Measurements from ENCODE around the gene DEPP1.

DEPP1 gene

DNA sequence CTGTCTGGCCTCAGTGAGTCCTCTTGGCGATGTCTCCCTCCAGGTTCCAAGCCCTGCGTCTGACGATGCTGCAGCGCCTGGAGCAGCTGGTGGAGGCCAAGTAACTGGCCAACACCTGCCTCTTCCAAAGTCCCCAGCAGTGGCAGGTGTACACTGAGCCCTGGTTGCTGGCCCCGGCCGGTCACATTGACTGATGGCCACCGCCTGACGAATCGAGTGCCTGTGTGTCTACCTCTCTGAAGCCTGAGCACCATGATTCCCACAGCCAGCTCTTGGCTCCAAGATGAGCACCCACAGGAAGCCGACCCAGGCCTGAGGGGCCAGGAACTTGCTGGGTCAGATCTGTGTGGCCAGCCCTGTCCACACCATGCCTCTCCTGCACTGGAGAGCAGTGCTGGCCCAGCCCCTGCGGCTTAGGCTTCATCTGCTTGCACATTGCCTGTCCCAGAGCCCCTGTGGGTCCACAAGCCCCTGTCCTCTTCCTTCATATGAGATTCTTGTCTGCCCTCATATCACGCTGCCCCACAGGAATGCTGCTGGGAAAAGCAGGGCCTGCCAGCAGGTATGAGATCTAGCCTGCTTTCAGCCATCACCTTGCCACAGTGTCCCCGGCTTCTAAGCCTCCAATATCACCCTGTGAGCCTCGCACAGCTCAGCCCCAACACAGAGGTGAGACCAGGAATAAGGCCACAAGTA, 14.8 kb upstream of the DEPP1 start:
- no peak for DNase-seq

GRCh38 chr10:44992732-44993225, 14.2 kb upstream of the DEPP1 start:
- no peak for DNase-seq

DNA sequence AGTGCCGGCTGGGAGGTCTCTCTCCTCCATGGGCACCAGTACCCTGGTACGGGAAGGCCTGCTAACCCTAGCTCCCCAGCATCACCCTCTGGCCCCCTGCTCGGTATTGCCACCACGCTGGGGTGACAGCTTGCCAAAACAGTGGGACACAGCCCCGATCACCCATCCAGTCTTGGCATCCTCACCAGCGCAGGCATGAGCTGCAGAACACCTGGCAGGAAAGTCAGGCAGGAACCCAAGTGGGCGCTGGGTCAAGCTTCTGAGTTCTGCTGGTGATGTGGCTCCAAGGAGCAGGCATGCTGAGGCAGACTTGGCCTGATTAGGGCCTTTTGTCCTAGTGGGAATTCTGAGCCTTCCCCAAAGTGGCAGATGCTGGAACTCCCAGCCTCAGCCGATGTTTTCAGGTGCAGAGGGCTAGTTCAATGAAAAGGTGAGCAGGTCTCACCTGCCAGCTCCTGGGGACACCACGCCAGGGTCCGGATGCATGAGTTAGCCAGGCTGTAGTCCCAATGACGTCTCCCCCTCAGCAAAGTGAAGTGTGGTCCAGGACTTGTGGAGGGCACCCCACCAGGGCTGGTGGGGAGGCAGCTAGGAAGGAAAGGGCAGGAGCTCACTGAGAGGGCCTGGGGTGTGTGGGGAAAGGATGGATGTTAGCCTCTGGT, 13.6 kb upstream of the DEPP1 start:
- DNase-seq = no peak

- DNase-seq = no peak
These were observed 13.0 kb upstream of the DEPP1 start for GRCh38 chr10:44991571-44991970.

GRCh38 chr10:44990965-44991364, 12.4 kb upstream of the DEPP1 start:
- no peak for DNase-seq

DNA sequence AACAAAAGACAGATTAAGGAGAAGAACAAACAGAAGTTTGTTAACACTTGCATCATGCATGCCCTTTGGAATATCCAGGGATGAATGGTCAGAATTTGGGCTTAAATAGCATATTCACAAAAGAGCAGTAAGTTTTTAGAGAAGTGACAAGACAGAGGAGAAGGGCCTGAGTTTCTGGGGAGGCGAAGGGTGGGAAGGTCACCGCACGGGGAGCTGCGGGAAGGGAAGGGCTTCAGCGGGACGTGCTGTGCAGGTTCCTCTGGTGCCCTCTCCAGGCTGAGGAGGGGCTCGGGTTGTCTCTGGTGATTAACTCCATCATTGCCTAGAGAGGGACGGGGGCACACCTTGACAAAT, 11.7 kb upstream of the DEPP1 start:
- DNase-seq = no peak

DNA sequence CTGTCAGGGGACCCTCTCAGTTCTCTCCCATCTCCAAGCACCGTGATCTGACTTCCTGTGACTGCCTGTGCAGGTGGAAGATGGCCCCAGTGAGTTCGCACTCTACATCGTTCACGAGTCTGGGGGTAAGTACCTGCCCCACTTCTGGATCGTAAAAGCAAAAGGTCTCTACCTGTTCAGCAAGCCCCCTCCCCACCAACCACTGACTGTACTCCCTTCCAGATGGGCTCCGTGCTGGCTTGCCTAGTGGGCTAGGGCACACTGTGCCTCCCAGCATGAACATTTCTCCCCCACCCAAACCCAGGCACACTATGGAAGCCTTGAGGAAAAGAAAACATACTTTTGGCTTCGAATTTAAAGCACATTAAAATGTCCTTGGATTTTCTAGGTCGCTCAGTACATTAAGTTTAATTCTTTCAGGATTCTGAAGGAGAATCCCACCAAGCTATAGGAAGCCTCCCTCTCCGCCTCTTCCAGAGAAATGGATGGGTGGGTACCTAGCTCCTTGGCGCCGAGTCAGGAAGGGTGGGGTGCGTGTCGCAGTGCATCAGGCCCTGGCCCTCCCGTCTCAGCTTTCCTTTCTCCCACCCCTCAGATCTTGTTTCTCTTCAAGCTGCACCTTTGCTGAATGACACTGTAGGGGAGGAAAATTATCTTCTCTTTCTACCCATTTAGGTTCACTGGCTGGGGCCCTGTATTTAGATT, 11.1 kb upstream of the DEPP1 start:
- DNase-seq = no peak

GRCh38 chr10:44988957-44989585, 10.5 kb upstream of the DEPP1 start:
- DNase-seq = no peak

DNA sequence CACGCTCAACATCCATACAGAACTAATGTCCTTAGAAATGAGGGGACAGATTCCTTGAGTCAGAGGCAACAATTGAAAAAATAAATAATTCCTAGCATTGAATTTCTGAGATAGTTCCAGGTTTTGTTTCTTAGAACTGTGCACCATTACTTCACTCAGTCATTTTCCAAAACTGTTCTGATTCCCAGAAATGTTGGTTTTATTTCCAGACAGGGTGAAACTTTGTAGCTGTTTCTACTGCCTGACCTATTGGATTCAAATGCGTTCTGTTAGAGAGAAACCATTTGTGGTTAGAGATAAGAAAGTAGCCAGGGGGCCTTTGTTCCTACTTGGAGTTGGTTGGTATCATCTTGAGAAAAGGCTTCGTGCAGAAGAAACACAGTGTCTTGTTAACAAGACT, 8.1 kb upstream of the DEPP1 start:
- DNase-seq = no peak

DNA sequence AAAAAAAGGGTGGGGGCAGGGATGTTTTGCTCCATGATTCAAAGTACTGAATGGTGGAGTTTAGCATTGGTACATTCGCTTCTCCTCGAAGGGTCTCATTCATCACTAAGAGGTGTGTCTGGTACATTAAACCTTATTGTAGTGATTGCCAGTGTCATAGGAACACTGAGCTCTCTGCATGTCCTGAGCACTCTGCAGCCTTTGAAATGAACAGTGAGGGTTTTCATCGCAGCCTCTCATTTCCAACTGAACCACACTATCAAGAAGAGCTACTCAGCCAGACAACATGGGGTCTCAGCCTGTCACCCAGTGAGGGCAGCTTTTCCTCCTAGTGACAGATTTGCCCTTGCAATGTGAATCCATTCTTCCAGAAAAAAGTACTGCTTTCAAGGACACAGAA, 7.6 kb upstream of the DEPP1 start:
- no peak for DNase-seq

DNA sequence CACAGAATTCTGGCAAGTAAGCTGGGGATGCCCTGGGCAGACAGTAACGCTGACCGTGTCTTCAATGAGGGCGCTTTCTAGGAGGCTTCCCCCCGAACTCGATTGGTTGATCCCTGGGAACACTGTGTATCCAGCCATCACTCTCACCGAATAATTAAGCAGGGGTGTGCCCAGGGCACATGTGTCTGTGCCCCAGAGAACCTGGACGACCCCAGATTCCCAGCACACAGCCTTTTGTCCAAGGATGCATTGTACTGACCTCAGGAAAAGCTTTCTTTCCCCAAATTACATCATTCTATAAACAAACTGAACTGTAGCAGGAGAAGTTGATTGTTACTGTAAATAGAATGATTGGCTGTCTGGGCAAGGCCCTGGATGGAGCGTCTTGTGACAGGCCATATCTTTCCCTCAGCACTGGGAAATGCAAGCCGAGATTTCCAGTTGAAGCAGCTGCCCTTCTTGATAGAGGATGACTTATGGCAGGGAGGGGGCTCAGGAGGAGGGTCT, 6.6 kb upstream of the DEPP1 start:
- DNase-seq = no peak

DNA sequence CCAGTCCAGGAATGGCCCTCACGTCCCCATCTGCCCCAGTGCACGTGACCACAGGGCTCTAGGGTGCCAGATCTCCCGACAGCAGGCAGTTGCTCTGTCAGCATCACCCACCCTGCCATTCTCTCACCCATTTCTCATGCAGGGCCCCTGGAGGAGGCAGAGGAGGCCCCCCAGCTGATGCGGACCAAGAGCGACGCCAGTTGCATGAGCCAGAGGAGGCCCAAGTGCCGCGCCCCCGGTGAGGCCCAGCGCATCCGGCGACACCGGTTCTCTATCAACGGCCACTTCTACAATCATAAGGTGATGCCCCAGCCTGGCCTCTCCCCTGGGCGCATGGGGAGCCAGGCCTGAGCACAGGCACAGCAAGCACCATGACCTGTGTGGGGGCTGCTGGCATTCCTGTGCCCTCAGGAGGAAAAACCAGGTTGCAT, 6.1 kb upstream of the DEPP1 start:
- DNase-seq = no peak

DNA sequence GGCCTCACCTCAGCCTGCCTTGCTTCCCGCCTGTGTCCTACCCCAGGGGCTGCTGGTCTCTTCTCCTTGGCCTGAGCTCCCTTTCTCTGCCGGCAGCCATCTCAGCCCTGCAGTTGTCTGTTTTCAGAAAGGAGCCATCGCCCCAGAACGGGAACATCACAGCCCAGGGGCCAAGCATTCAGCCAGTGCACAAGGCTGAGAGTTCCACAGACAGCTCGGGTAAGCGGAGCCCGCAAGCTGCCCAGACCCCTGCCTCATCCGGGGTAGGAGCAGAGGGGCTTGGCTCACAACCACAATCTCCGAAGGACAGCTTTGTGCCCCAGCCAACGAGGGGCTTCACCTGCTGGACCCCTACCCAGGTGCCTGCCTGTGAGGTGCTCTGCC, 5.3 kb upstream of the DEPP1 start:
- DNase-seq = no peak

DNA sequence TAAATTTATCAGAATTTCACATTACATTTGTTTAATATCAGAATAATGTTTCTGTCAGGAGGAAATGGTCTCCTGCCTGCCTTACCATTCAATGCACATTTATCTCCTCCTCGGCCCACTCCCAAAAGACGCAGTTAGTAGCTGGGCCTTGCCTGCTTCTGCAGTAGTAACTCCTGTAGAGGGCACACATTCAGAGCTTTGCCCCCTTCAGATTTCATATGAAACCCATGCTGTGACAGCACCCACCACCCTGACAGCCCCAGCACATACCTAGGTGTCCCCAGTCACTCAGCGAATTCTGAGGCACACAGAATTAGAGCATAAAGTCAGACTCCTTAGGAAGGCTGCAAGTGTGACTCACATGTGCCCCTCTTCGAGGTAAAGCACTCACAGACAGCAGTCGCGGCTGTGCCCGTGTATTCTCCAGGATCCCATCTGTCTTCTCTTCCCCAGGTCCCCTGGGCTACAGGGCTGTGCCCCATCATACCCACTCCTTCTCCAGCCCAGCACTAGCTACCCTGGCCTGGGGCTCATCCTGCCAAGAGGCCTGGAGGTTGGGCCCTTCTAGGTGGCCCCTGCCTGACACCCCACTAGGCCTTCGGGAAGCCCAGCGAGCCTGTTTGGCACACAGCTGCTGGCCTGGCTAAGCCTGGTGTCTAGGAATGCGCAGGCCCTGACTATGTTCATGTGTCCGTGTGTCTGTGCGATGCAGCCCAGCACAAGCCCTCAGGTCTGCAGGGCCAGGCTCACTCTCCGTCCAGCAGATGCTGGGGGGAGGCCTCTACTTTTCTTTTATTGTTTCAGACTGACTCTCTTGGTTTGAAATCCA, 4.7 kb upstream of the DEPP1 start:
- no peak for DNase-seq

- DNase-seq = no peak
These were observed 3.9 kb upstream of the DEPP1 start for GRCh38 chr10:44982496-44982895.

- DNase-seq = no peak
These were observed 3.5 kb upstream of the DEPP1 start for GRCh38 chr10:44982114-44982460.

- DNase-seq = peak; percentile 91
These were observed 2.8 kb upstream of the DEPP1 start for GRCh38 chr10:44981172-44982113.

DNA sequence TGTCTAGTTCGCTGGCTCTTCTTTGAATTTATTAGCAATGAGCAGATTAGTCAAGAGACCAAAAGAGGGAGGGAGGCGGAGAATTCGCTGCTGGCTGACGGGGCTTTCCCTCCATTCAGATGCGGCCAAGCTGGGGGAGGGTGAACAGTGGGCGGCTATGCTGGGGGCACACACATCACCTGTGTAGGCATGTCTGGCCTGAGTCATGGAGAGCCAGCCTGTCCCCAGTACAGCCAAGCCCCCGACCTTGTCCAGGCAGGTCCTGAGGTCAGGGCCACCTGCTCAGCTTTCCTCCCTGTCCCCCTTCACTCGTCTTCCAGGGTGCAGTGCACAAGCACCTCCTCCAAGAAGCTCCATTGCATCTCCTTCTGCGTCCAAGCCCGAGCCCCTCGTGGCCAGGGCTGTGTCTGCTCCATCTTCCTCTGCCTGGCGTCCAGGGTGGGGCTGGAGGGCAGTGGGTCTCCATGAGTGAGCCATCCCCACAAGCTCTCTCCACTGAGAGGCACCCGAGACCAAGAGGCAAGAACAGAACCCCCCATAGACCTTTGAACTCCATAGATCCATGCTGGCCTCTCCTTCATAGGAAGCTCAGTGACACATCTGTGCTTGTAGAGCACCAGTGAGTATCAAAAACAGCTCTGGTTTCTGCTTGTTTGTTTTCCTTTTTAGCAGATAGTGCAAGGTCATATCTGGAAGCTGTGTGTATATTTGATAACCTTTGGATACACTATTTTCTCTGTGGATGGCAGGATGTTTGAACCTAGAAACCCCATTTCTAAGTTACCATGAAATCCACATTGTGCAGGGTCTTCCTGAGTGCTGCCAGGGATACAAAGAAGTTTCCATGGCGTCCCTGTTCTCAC, 1.9 kb upstream of the DEPP1 start:
- peak; percentile 32 for DNase-seq

DNA sequence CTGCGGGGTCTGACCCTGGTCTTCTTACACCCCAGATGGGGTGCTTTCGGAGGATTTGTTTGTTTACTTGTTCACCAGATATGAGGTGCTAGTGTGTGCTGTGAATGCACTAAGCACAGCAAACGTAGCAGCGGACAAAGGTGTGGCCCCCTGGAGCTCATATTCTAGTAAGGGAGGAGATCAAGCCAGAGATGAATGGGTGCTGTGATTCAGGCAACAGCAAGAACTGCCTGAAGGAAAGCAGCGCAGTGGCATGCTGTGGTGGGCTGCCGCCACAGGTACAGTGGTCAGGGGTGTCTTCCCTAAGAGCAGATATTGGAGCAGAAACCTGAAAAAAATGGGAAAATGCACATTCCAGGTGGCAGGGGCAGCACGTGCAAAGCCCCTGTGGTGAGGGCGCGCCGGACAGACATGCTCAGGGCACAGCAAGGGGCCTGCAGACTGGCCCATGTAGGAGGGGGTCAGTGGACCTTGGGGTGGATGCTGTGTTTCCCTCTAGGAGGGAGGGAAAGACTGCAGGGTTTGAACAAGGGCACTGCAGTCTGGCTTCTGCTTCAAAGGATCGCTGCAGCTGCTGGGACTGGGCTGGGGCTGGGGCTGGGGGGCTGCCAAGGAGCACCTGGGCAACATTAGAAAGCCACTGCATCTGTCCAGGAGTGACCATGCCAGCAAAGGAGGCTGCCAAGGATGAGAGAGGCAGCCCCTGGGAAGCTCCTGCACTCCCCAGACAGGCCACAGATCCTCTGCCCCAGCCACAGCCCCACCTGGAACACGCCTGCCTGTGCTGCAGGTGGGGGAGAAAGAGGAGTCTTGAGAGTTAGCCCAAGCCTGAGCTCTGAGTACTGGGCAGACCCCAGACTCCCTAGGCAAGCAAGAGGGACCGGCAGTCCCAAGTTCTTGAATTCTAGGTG, 927 bp upstream of the DEPP1 start:
- DNase-seq = no peak
